DND-41 (cell line): ENCODE measurements around the gene NUFIP2.
A peak's percentile ranks its signal among the peaks of the same experiment; 100 is the strongest.

Experiments
- ATAC-seq: fragments of 200-7000 bp; cut with Tn5 transposase; 3 replicates; pipeline ENCODE4 v1.9.1; 2021; ENCODE audit warnings: low read depth; ENCODE audit not compliant: insufficient read depth
- DNase-seq: peaks from one replicate; pipeline ENCODE4 v3.0.0-alpha.2; 2020
- H2AFZ ChIP-seq: 2 replicates; pipeline ENCODE4 v1.6.0; 2012; ENCODE audit warnings: low read depth, low read length
- H3K27ac ChIP-seq: 2 replicates; pipeline ENCODE4 v1.5.1; 2012; ENCODE audit warnings: low read length, inconsistent platforms
- H3K27me3 ChIP-seq: fragments of 200-600 bp; sonication (generic); 2 replicates; pipeline ENCODE4 v1.6.0; 2012; ENCODE audit warnings: low read length, mild to moderate bottlenecking, inconsistent platforms; ENCODE audit not compliant: insufficient read depth, poor library complexity
- H3K36me3 ChIP-seq: 2 replicates; pipeline ENCODE4 v1.5.1; 2012; ENCODE audit warnings: low read length, inconsistent platforms; ENCODE audit not compliant: insufficient read depth
- H3K4me1 ChIP-seq: 2 replicates; pipeline ENCODE4 v1.5.1; 2012; ENCODE audit warnings: mild to moderate bottlenecking, low read length; ENCODE audit not compliant: insufficient read depth
- H3K4me2 ChIP-seq: 2 replicates; pipeline ENCODE4 v1.6.0; 2012; ENCODE audit warnings: mild to moderate bottlenecking, moderate library complexity, low read length, inconsistent platforms; ENCODE audit not compliant: insufficient read depth
- H3K4me3 ChIP-seq, 2 experiments: fragments of 200-600 bp in 1 of 2; shearing (Covaris generic) in 1 of 2; 2 replicates each; pipeline ENCODE4 v1.5.1; 2012 to 2016; ENCODE audit warnings: inconsistent platforms in 2 of 2, low read length in 2 of 2, mild to moderate bottlenecking in 2 of 2, low read depth in 1 of 2, moderate library complexity in 1 of 2
- H3K79me2 ChIP-seq: 2 replicates; pipeline ENCODE4 v1.6.0; 2012; ENCODE audit warnings: low read length, inconsistent platforms; ENCODE audit not compliant: insufficient read depth
- H3K9ac ChIP-seq: 2 replicates; pipeline ENCODE4 v1.6.0; 2012; ENCODE audit warnings: low read depth, mild to moderate bottlenecking, inconsistent platforms, low read length, moderate library complexity
- H3K9me3 ChIP-seq: 2 replicates; pipeline ENCODE4 v1.5.1; 2012; ENCODE audit warnings: low read length, moderate library complexity, mild to moderate bottlenecking, inconsistent platforms; ENCODE audit not compliant: insufficient read depth, severe bottlenecking
- H4K20me1 ChIP-seq: 2 replicates; pipeline ENCODE4 v1.6.0; 2012; ENCODE audit warnings: low read length; ENCODE audit not compliant: insufficient read depth
- EZH2 ChIP-seq: IDR thresholded peaks from 3 replicates; pipeline ENCODE4 v1.6.1; 2012; ENCODE audit warnings: borderline replicate concordance, low read depth, mild to moderate bottlenecking, moderate library complexity, low read length, inconsistent platforms; ENCODE audit not compliant: severe bottlenecking
- TF ChIP-seq, protein P1 (sequence below): IDR thresholded peaks from 2 replicates; pipeline ENCODE4 v1.5.1; 2012; ENCODE audit warnings: borderline replicate concordance, low read length, moderate library complexity, mild to moderate bottlenecking; ENCODE audit not compliant: poor library complexity, severe bottlenecking; ENCODE audit errors: extremely low read depth

NUFIP2 gene

GRCh38 chr17:29292071-29292991 lies 1.6 kb downstream of the NUFIP2 start:
- peak overlapping the region; percentile 94 for H3K9ac ChIP-seq
- ATAC-seq (peak; percentile 4; the same call in 1 of the 3 replicates), DNase-seq (peak; percentile 76)
- H3K9me3 ChIP-seq, result no peaks in the 10 kb centered on the region
- peak overlapping the region; percentile 93 for H3K27ac ChIP-seq
- peaks cover 58% of the 10 kb centered on the region for H3K4me1 ChIP-seq
- peak overlapping the region; percentile 92 for H3K4me2 ChIP-seq
- H2AFZ ChIP-seq, result peak overlapping the region; percentile 53
- peaks cover 74% of the 10 kb centered on the region for H3K79me2 ChIP-seq
- H3K36me3 ChIP-seq, result peaks cover 54% of the 10 kb centered on the region
- H4K20me1 ChIP-seq, result peaks cover 55% of the 10 kb centered on the region
- no peak for TF ChIP-seq EZH2
- H3K4me3 ChIP-seq, result peak overlapping the region; percentile 86 to 89
- no peaks in the 10 kb centered on the region for H3K27me3 ChIP-seq

DNA sequence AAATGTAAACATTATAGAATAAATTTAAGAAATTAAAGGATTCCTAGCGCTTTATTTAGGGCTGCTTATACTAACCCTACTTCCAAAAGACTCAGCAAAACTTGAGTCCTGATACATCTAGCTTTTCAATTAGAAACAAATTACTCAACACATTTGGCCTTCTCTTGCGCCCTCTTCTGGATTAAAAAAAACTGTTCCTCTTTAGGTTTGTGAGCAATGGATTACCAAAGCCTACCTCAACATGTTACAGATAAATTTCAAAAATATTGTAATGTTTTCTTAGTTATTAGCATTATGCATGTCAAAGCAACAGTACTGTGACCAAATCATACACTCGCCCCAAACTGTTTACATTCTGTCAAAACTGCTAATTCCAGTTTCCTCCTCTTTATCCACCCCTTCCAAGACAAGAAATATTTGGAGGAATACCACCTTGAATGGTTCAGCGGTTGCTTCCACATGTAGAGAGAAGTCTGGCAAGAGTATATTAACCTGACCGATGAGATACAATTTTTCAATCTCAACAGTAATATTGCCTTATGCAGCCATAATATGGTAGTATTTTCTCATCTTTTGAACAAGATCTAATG lies 2.7 kb downstream of the NUFIP2 start:
- H3K27me3 ChIP-seq, result no peaks in the 10 kb centered on the region
- peak overlapping the region; percentile 93; the same call in 1 of the 2 replicates for H3K27ac ChIP-seq
- H3K79me2 ChIP-seq, result peaks cover 85% of the 10 kb centered on the region
- DNase-seq (peak; percentile 24), ATAC-seq (no peak)
- H3K9me3 ChIP-seq, result no peaks in the 10 kb centered on the region
- H3K4me1 ChIP-seq, result peaks cover 69% of the 10 kb centered on the region
- peak overlapping the region; percentile 92 for H3K4me2 ChIP-seq
- peak overlapping the region; percentile 65 to 89; a peak in 3 of 4 replicates for H3K4me3 ChIP-seq
- H2AFZ ChIP-seq, result no peak overlapping the region
- peaks cover 66% of the 10 kb centered on the region for H4K20me1 ChIP-seq
- no peak for TF ChIP-seq EZH2
- TF ChIP-seq, protein P1, sequence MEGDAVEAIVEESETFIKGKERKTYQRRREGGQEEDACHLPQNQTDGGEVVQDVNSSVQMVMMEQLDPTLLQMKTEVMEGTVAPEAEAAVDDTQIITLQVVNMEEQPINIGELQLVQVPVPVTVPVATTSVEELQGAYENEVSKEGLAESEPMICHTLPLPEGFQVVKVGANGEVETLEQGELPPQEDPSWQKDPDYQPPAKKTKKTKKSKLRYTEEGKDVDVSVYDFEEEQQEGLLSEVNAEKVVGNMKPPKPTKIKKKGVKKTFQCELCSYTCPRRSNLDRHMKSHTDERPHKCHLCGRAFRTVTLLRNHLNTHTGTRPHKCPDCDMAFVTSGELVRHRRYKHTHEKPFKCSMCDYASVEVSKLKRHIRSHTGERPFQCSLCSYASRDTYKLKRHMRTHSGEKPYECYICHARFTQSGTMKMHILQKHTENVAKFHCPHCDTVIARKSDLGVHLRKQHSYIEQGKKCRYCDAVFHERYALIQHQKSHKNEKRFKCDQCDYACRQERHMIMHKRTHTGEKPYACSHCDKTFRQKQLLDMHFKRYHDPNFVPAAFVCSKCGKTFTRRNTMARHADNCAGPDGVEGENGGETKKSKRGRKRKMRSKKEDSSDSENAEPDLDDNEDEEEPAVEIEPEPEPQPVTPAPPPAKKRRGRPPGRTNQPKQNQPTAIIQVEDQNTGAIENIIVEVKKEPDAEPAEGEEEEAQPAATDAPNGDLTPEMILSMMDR, result peak; percentile 78
- H3K9ac ChIP-seq, result peak overlapping the region; percentile 94
- H3K36me3 ChIP-seq, result peaks cover 65% of the 10 kb centered on the region

DNA sequence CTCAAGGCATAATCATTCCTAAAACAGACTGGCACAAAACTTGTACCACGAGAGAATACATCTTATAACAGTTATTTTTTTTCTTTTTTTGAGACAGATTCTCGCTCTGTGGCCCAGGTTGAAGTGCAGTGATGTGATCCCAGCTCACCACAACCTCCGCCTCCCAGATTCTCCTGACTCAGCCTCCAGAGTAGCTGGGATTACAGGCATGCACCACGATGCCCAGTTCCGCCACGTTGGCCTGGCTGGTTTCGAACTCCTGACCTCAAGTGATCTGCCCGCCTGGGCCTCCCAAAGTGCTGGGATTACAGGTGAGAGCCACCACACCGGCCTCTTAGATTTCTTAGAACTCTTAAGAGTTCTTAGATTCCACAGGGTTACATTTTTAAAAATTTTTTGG lies 4.1 kb downstream of the NUFIP2 start:
- no peaks in the 10 kb centered on the region for H3K27me3 ChIP-seq
- H2AFZ ChIP-seq, result no peak overlapping the region
- peak overlapping the region; percentile 30; the same call in 1 of the 2 replicates for H3K9ac ChIP-seq
- peaks cover 95% of the 10 kb centered on the region for H3K79me2 ChIP-seq
- H3K4me3 ChIP-seq, result peak overlapping the region in 1 of 2 experiments; percentile 89; a peak in 1 of 4 replicates
- peaks cover 70% of the 10 kb centered on the region for H3K4me1 ChIP-seq
- peaks cover 79% of the 10 kb centered on the region for H3K36me3 ChIP-seq
- H3K27ac ChIP-seq, result 0 out of 2 replicates have a peak overlapping the region, but pooled peaks have one; percentile 14
- TF ChIP-seq, protein P1, result no peak
- TF ChIP-seq EZH2, result no peak
- ATAC-seq, result no peak
- peaks cover 80% of the 10 kb centered on the region for H4K20me1 ChIP-seq
- peak overlapping the region; percentile 92 for H3K4me2 ChIP-seq
- DNase-seq, result no peak
- H3K9me3 ChIP-seq, result no peaks in the 10 kb centered on the region
